Keratinocyte (primary cell): ENCODE measurements around the gene CUX1. TPM values are rescaled to one million over a fixed set of nuclear protein-coding genes. Genes with fewer than 3 reads are reported as not detected.

Experiments
- DNase-seq: peaks from one replicate; pipeline ENCODE4 v3.0.0-alpha.2; 2011; ENCODE audit warnings: low read depth, missing footprints, low spot score
- FAIRE-seq: peaks from 2 replicates; lab custom pipeline; 2011; peaks lifted over from hg19 to GRCh38; lab: Jason Lieb, UNC
- H2AFZ ChIP-seq: 2 replicates; pipeline ENCODE4 v1.6.0; 2012; ENCODE audit warnings: low read length, control low read depth, inconsistent platforms; ENCODE audit not compliant: control insufficient read depth
- H3K27ac ChIP-seq: 2 replicates; pipeline ENCODE4 v1.5.1; 2011; ENCODE audit warnings: low read length; ENCODE audit not compliant: control insufficient read depth, insufficient read depth
- H3K27me3 ChIP-seq: 3 replicates; pipeline ENCODE4 v1.6.0; 2011; ENCODE audit warnings: low read length; ENCODE audit not compliant: control insufficient read depth, insufficient read depth; ENCODE audit errors: extremely low read depth
- H3K36me3 ChIP-seq, 2 experiments: 2 replicates in 1 of 2; 3 replicates in 1 of 2; pipeline ENCODE4 v1.5.1; 2011; ENCODE audit warnings: low read length in 2 of 2, mild to moderate bottlenecking in 1 of 2; ENCODE audit not compliant: control insufficient read depth in 2 of 2, insufficient read depth in 2 of 2; ENCODE audit errors: extremely low read depth in 1 of 2
- H3K4me1 ChIP-seq: 3 replicates; pipeline ENCODE4 v1.5.1; 2011; ENCODE audit warnings: low read length; ENCODE audit not compliant: control insufficient read depth, insufficient read depth; ENCODE audit errors: extremely low read depth
- H3K4me2 ChIP-seq: 3 replicates; pipeline ENCODE4 v1.6.0; 2011; ENCODE audit warnings: low read depth, low read length; ENCODE audit not compliant: control insufficient read depth, insufficient read depth; ENCODE audit errors: extremely low read depth
- H3K4me3 ChIP-seq, 3 experiments: fragments of 200-600 bp in 1 of 3; sonication (generic) in 1 of 3; 2 replicates in 2 of 3; 3 replicates in 1 of 3; pipeline ENCODE4 v1.5.1; 2011 to 2016; ENCODE audit warnings: low read length in 3 of 3, mild to moderate bottlenecking in 3 of 3, control low read depth in 2 of 3, inconsistent platforms in 1 of 3, low read depth in 1 of 3, mixed read lengths in 1 of 3, mixed run types in 1 of 3, moderate library complexity in 1 of 3; ENCODE audit not compliant: control insufficient read depth in 2 of 3, insufficient read depth in 2 of 3; ENCODE audit errors: extremely low read depth in 1 of 3
- H3K79me2 ChIP-seq: 2 replicates; pipeline ENCODE4 v1.6.0; 2012; ENCODE audit warnings: low read length; ENCODE audit not compliant: control insufficient read depth, insufficient read depth
- H3K9ac ChIP-seq: 3 replicates; pipeline ENCODE4 v1.6.0; 2011; ENCODE audit warnings: low read length; ENCODE audit not compliant: control insufficient read depth, insufficient read depth; ENCODE audit errors: extremely low read depth
- H3K9me1 ChIP-seq: 3 replicates; pipeline ENCODE4 v1.6.0; 2011; ENCODE audit warnings: low read length; ENCODE audit not compliant: control insufficient read depth, insufficient read depth; ENCODE audit errors: extremely low read depth
- H3K9me3 ChIP-seq: 2 replicates; pipeline ENCODE4 v1.5.1; 2012; ENCODE audit warnings: low read depth, low read length; ENCODE audit not compliant: control insufficient read depth
- H4K20me1 ChIP-seq: 3 replicates; pipeline ENCODE4 v1.6.0; 2011; ENCODE audit warnings: low read length; ENCODE audit not compliant: control insufficient read depth, insufficient read depth; ENCODE audit errors: extremely low read depth
- EZH2 ChIP-seq: IDR thresholded peaks from one replicate; pipeline ENCODE4 v1.6.1; 2012; ENCODE audit warnings: inconsistent platforms, mild to moderate bottlenecking, low read length, moderate library complexity
- dilution Hi-C: fragments of 300-500 bp; cut with MboI; formaldehyde crosslinking; loops from one replicate; pipeline ENCODE4 v1.7.0; 2020; ENCODE audit warnings: low sequenced_read_pairs; ENCODE audit not compliant: extremely low pct_ligation_motif_present
- polyA plus RNA-seq, 5 experiments: library from polyadenylated mRNA; depleted of rRNA in 3 of 5; stranded (reverse) in 3 of 5; stranded (forward) in 1 of 5; unstranded in 1 of 5; fragments of >200 nt; gene quantifications; 1 replicate in 1 of 5; 2 replicates in 3 of 5; 3 replicates in 1 of 5; pipeline versions ENCODE4 v1.2.1 to v1.2.3, GENCODE V29; 2011 to 2012; ENCODE audit warnings: missing spikeins in 2 of 5, low read depth in 1 of 5, low replicate concordance in 1 of 5
- TF ChIP-seq, protein P1 (sequence below), 3 experiments: IDR thresholded peaks in 1 of 3; conservative IDR thresholded peaks in 1 of 3; optimal IDR thresholded peaks in 1 of 3; 2 replicates in 2 of 3; 3 replicates in 1 of 3; pipeline versions ENCODE3 to v1.5.1; 2011; ENCODE audit warnings: low read length in 3 of 3, mild to moderate bottlenecking in 3 of 3, moderate library complexity in 2 of 3, control low read depth in 1 of 3, inconsistent platforms in 1 of 3; ENCODE audit not compliant: insufficient read depth in 2 of 3; ENCODE audit errors: extremely low read depth in 1 of 3

Gene CUX1
- polyA plus RNA-seq, 1 donor (not counting 4 experiments of a cell fraction or from before 2014, with no cell fraction given) = 18.3 TPM

DNA sequence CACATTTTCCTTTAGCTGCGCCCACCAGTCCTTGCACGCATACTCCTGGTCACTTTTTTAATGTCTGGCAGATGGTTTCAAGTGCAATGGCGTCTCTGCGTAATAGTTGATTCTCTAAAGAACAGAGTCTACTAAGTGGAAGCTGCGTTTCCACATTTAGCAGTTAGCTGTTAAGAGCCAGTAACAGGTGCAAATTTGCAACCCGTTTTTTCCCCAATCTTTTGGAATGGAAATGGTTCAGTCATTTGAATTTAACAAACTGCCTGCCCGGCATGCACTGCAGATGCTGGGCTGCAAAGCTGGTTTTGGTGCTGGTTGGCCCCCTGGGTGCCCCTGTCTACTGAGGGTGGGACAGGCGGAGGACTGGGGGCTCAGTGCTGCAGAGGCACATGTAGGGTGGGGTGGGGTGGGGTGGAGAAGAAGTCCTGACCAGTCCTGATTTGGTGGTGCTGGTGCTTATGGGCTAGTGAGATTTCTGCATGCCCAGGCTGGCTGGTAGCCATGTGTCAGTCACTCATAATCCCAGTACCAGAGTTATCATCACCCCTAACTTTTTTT is 43.9 kb downstream of the CUX1 start:
- Histone ChIP-seq H3K36me3 (no peaks in the 10 kb centered on the region), H3K4me3 (no peak overlapping the region), H3K4me1 (peaks cover 3% of the 10 kb centered on the region), H3K9me3 (no peaks in the 10 kb centered on the region), H3K9me1 (no peaks in the 10 kb centered on the region), H3K27me3 (no peaks in the 10 kb centered on the region), H3K79me2 (peaks cover 37% of the 10 kb centered on the region), H3K27ac (no peak overlapping the region), H3K9ac (no peak overlapping the region), H3K4me2 (no peak overlapping the region), H4K20me1 (peaks cover 8% of the 10 kb centered on the region), H2AFZ (no peak overlapping the region)
- no peak for TF ChIP-seq EZH2
- TF ChIP-seq, protein P1, sequence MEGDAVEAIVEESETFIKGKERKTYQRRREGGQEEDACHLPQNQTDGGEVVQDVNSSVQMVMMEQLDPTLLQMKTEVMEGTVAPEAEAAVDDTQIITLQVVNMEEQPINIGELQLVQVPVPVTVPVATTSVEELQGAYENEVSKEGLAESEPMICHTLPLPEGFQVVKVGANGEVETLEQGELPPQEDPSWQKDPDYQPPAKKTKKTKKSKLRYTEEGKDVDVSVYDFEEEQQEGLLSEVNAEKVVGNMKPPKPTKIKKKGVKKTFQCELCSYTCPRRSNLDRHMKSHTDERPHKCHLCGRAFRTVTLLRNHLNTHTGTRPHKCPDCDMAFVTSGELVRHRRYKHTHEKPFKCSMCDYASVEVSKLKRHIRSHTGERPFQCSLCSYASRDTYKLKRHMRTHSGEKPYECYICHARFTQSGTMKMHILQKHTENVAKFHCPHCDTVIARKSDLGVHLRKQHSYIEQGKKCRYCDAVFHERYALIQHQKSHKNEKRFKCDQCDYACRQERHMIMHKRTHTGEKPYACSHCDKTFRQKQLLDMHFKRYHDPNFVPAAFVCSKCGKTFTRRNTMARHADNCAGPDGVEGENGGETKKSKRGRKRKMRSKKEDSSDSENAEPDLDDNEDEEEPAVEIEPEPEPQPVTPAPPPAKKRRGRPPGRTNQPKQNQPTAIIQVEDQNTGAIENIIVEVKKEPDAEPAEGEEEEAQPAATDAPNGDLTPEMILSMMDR (optimal IDR thresholded peaks at IDR 0.05 in 1 of 3, IDR thresholded peaks at IDR 0.05 in 1 of 3, conservative IDR thresholded peaks at IDR 0.05 in 1 of 3; ENCODE audit: extremely low read depth in 1 of 3, insufficient read depth in 2 of 3, low read length in 3 of 3) = no peak
- DNase-seq (no peak), FAIRE-seq (no peak)
- dilution Hi-C loops = no loop called here

DNA sequence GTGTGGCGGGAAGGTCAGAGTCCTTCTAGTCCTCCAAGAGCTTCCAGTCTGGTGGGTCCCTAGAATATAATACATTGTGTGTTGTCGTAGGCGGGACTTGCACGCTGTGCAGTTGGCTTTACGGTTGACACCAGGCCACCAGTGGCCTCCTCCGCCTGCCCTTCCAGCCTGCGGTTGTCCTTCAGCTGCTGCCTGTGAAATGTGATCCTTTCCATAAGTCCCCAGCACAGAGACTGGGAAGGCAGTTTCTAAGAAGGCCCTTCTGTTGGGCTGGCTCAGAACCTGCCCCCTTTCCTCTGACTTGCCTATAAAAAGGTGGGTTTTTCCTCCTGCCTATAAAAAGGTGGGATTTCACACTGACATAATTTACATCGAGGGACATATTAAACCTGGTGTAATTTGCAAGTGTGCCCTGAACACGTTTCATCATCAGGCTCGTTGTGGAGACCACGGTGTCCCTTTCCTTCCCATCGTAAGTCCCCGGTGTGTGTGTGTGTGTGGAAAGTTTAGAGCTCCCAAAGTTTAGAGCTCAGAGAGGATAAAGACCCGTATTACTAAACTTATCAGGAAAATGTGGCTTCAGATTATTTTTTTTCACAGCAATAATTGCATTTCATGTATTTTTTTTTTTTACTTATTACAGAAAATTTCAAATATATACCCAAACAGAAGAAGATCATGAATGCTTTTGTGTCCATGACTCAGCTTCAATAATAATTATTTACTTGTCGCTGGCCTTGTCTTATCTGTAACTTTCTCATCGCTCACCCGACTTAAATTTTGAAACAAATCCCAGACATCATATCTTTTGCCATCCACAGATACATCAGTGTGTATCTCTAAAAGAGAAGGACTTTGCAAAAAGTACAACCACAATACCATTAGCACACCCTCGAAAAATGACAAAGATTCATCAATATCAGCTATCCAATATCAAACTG is 45.1 kb downstream of the CUX1 start:
- no peak for FAIRE-seq
- H3K9ac ChIP-seq = no peak overlapping the region
- H3K27ac ChIP-seq = no peak overlapping the region

More for the DNA sequence above, 45.1 kb downstream of the CUX1 start:
- H3K9me3 ChIP-seq = no peaks in the 10 kb centered on the region
- H3K36me3 ChIP-seq = no peaks in the 10 kb centered on the region
- no peak overlapping the region for H2AFZ ChIP-seq
- dilution Hi-C loops = no loop called here
- H3K9me1 ChIP-seq = no peaks in the 10 kb centered on the region
- no peaks in the 10 kb centered on the region for H3K4me1 ChIP-seq
- H3K4me3 ChIP-seq = no peak overlapping the region
- H3K27me3 ChIP-seq = no peaks in the 10 kb centered on the region
- no peak for DNase-seq
- H3K79me2 ChIP-seq = peaks cover 37% of the 10 kb centered on the region
- no peak overlapping the region for H3K4me2 ChIP-seq
- TF ChIP-seq, protein P1 (optimal IDR thresholded peaks at IDR 0.05 in 1 of 3, IDR thresholded peaks at IDR 0.05 in 1 of 3, conservative IDR thresholded peaks at IDR 0.05 in 1 of 3; ENCODE audit: extremely low read depth in 1 of 3, insufficient read depth in 2 of 3, low read length in 3 of 3) = no peak
- TF ChIP-seq EZH2 = no peak
- H4K20me1 ChIP-seq = peaks cover 3% of the 10 kb centered on the region
